Effector memory CD4-positive, alpha-beta T cell (primary cell): Measurements from ENCODE around the gene NRG2.

Experiments
- DNase-seq, 3 donors: peaks; one replicate each; pipeline ENCODE4 v3.0.0-alpha.2; 2020
- H3K27ac ChIP-seq: 2 replicates; pipeline ENCODE4 v1.7.0; 2013; ENCODE audit warnings: mild to moderate bottlenecking, low read length, moderate library complexity; ENCODE audit not compliant: insufficient read depth, poor library complexity, severe bottlenecking
- H3K27me3 ChIP-seq: replicated peaks from 2 replicates; pipeline ENCODE4 v1.7.0; 2013; ENCODE audit warnings: mild to moderate bottlenecking, low read length; ENCODE audit not compliant: insufficient read depth, control insufficient read depth, poor library complexity, severe bottlenecking
- H3K36me3 ChIP-seq: 2 replicates; pipeline ENCODE4 v1.7.0; 2013; ENCODE audit warnings: mild to moderate bottlenecking, low read length, moderate library complexity; ENCODE audit not compliant: control insufficient read depth, insufficient read depth
- H3K4me1 ChIP-seq: 2 replicates; pipeline ENCODE4 v1.7.0; 2013; ENCODE audit warnings: low read length, mild to moderate bottlenecking; ENCODE audit not compliant: control insufficient read depth, insufficient read depth, poor library complexity, severe bottlenecking
- H3K4me3 ChIP-seq: 2 replicates; pipeline ENCODE4 v1.7.0; 2013; ENCODE audit warnings: low read length, low read depth, mild to moderate bottlenecking; ENCODE audit not compliant: insufficient read depth, poor library complexity, severe bottlenecking
- H3K9me3 ChIP-seq: 2 replicates; pipeline ENCODE4 v1.7.0; 2013; ENCODE audit warnings: mild to moderate bottlenecking, low read length, moderate library complexity; ENCODE audit not compliant: control insufficient read depth

Gene NRG2

GRCh38 chr5:139966856-139967255, 76.2 kb downstream of the NRG2 start:
- Histone ChIP-seq H3K27ac (no peak overlapping the region), H3K4me3 (no peak overlapping the region), H3K9me3 (no peaks in the 10 kb centered on the region), H3K4me1 (no peaks in the 10 kb centered on the region), H3K27me3 (peaks cover 3% of the 10 kb centered on the region), H3K36me3 (no peaks in the 10 kb centered on the region)
- no peak for DNase-seq

GRCh38 chr5:139964994-139965565, 78.0 kb downstream of the NRG2 start:
- Histone ChIP-seq H3K27ac (no peak overlapping the region), H3K36me3 (no peaks in the 10 kb centered on the region), H3K9me3 (no peaks in the 10 kb centered on the region), H3K27me3 (peaks cover 3% of the 10 kb centered on the region), H3K4me3 (no peak overlapping the region), H3K4me1 (no peaks in the 10 kb centered on the region)
- DNase-seq, result no peak

GRCh38 chr5:139964266-139964993, 78.7 kb downstream of the NRG2 start:
- H3K36me3 ChIP-seq, result no peaks in the 10 kb centered on the region
- H3K27ac ChIP-seq, result no peak overlapping the region
- H3K9me3 ChIP-seq, result no peaks in the 10 kb centered on the region
- no peak overlapping the region for H3K4me3 ChIP-seq
- H3K27me3 ChIP-seq, result peaks cover 3% of the 10 kb centered on the region
- no peaks in the 10 kb centered on the region for H3K4me1 ChIP-seq
- no peak for DNase-seq

- no peak for DNase-seq
- Histone ChIP-seq H3K36me3 (no peaks in the 10 kb centered on the region), H3K9me3 (no peaks in the 10 kb centered on the region), H3K27me3 (no peaks in the 10 kb centered on the region), H3K4me3 (no peak overlapping the region), H3K4me1 (no peaks in the 10 kb centered on the region), H3K27ac (no peak overlapping the region)
Observed at GRCh38 chr5:139962445-139962844, 80.7 kb downstream of the NRG2 start.

- no peak overlapping the region for H3K27ac ChIP-seq
- no peaks in the 10 kb centered on the region for H3K4me1 ChIP-seq
- no peaks in the 10 kb centered on the region for H3K9me3 ChIP-seq
- no peaks in the 10 kb centered on the region for H3K36me3 ChIP-seq
- no peaks in the 10 kb centered on the region for H3K27me3 ChIP-seq
- DNase-seq, result no peak
- H3K4me3 ChIP-seq, result no peak overlapping the region
Observed at GRCh38 chr5:139961435-139962157, 81.5 kb downstream of the NRG2 start.

- Histone ChIP-seq H3K27ac (no peak overlapping the region), H3K27me3 (no peaks in the 10 kb centered on the region), H3K4me1 (no peaks in the 10 kb centered on the region), H3K4me3 (no peak overlapping the region), H3K9me3 (no peaks in the 10 kb centered on the region), H3K36me3 (no peaks in the 10 kb centered on the region)
- no peak for DNase-seq
Observed at GRCh38 chr5:139960723-139961383, 82.2 kb downstream of the NRG2 start.

- no peak for DNase-seq
- Histone ChIP-seq H3K4me3 (no peak overlapping the region), H3K4me1 (no peaks in the 10 kb centered on the region), H3K27ac (no peak overlapping the region), H3K27me3 (no peaks in the 10 kb centered on the region), H3K9me3 (no peaks in the 10 kb centered on the region), H3K36me3 (no peaks in the 10 kb centered on the region)
Observed at GRCh38 chr5:139958432-139959148, 84.5 kb downstream of the NRG2 start.

- Histone ChIP-seq H3K9me3 (no peaks in the 10 kb centered on the region), H3K27me3 (no peaks in the 10 kb centered on the region)
- no peak for DNase-seq
Observed at GRCh38 chr5:139956342-139956741, 86.8 kb downstream of the NRG2 start.

GRCh38 chr5:139955616-139956273, 87.4 kb downstream of the NRG2 start:
- no peaks in the 10 kb centered on the region for H3K27me3 ChIP-seq
- H3K4me1 ChIP-seq, result no peaks in the 10 kb centered on the region
- DNase-seq, result no peak
- H3K9me3 ChIP-seq, result no peaks in the 10 kb centered on the region
- no peak overlapping the region for H3K4me3 ChIP-seq
- no peaks in the 10 kb centered on the region for H3K36me3 ChIP-seq
- no peak overlapping the region for H3K27ac ChIP-seq

More at GRCh38 chr5:139956342-139956741, 86.8 kb downstream of the NRG2 start:
- Histone ChIP-seq H3K4me1 (no peaks in the 10 kb centered on the region), H3K4me3 (no peak overlapping the region), H3K36me3 (no peaks in the 10 kb centered on the region), H3K27ac (no peak overlapping the region)
